GM19238 (cell line): ENCODE measurements around the gene SHLD3.
"Not testable (repeated sequence)": the region's sequence is repeated elsewhere in the genome, so short reads cannot be mapped to it uniquely, and the experiment has no call there.

ENCODE experiments used
- DNase-seq: peaks from one replicate; pipeline ENCODE4 v3.0.0; 2011; ENCODE audit warnings: low spot score; ENCODE audit not compliant: insufficient read length

Gene SHLD3

DNA sequence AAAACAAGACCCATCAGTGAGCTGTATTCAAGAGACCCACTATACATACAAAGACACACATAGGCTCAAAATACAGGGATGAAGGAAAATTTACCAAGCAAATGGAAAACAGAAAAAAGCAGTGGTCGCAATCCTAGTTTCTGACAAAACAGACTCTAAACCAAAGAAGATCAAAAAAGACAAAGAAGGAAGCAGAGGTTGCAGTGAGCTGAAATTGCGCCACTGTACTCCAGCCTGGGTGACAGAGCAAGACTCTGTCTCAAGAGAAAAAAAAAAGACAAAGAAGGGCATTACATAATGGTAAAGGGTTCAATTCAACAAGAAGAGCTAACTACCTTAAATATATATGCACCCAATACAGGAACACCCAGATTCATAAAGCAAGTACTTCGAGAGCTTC, 51.2 kb downstream of the SHLD3 start:
- not testable (repeated sequence) for DNase-seq
